MCF 10A (cell line): Measurements from ENCODE around the gene LIX1L. TPM values are rescaled to one million over a fixed set of nuclear protein-coding genes. Genes with fewer than 3 reads are reported as not detected.

Experiments used
- BruUV-seq: library from RNA; stranded (reverse); fragments of 400-500 nt; replicated peaks from 2 replicates; lab custom pipeline; 2021; lab: Mats Ljungman, UMichigan
- CTCF ChIA-PET: fragments of 300-600 bp; sonication (Branson Sonifier 250); formaldehyde crosslinking; extraction: SDS; loops from one replicate; lab custom pipeline; 2021; ENCODE audit warnings: antibody characterized with exemption, inconsistent platforms; lab: Yijun Ruan, JAX
- POLR2A ChIA-PET: fragments of 300-600, 350-650 bp; sonication (Branson Sonifier 250); formaldehyde crosslinking; extraction: SDS; loops from one replicate; lab custom pipeline; 2020; ENCODE audit warnings: antibody characterized with exemption, inconsistent platforms; lab: Yijun Ruan, JAX
- DNase-seq: peaks from one replicate; pipeline ENCODE4 v3.0.0-alpha.2; 2018; ENCODE audit not compliant: unreplicated experiment
- H3K27ac Mint-ChIP-seq: one replicate; pipeline ENCODE4 v1.8.0; 2022; ENCODE audit warnings: mild to moderate bottlenecking, low read depth, mixed read lengths; ENCODE audit not compliant: unreplicated experiment
- H3K27me3 Mint-ChIP-seq: one replicate; pipeline ENCODE4 v1.8.0; 2022; ENCODE audit warnings: mixed read lengths; ENCODE audit not compliant: insufficient read depth, unreplicated experiment
- H3K36me3 Mint-ChIP-seq: one replicate; pipeline ENCODE4 v1.8.0; 2022; ENCODE audit warnings: mild to moderate bottlenecking, moderate library complexity, mixed read lengths; ENCODE audit not compliant: insufficient read depth, unreplicated experiment
- H3K4me1 Mint-ChIP-seq: one replicate; pipeline ENCODE4 v1.8.0; 2022; ENCODE audit warnings: mixed read lengths; ENCODE audit not compliant: insufficient read depth, unreplicated experiment
- H3K4me3 Mint-ChIP-seq: one replicate; pipeline ENCODE4 v1.8.0; 2022; ENCODE audit warnings: mild to moderate bottlenecking, moderate library complexity, mixed read lengths; ENCODE audit not compliant: unreplicated experiment
- H3K9me3 Mint-ChIP-seq: one replicate; pipeline ENCODE4 v1.8.0; 2022; ENCODE audit warnings: mixed read lengths; ENCODE audit not compliant: unreplicated experiment
- CTCF ChIP-seq: fragments of 200-600 bp; IDR thresholded peaks from one replicate; pipeline ENCODE4 v1.8.0; 2022; ENCODE audit warnings: antibody characterized with exemption, mild to moderate bottlenecking; ENCODE audit not compliant: unreplicated experiment
- intact Hi-C: fragments of 100-400 bp; cut with micrococcal nuclease; formaldehyde crosslinking; loops from 2 replicates; pipeline ENCODE4 v1.14.1; 2022
- total RNA-seq: library from RNA; stranded (reverse); gene quantifications from 2 replicates; pipeline ENCODE4 v1.2.3, GENCODE V29; 2022

Gene LIX1L
- total RNA-seq, 1 experiment from 2014 or later, result 42.1 TPM

DNA sequence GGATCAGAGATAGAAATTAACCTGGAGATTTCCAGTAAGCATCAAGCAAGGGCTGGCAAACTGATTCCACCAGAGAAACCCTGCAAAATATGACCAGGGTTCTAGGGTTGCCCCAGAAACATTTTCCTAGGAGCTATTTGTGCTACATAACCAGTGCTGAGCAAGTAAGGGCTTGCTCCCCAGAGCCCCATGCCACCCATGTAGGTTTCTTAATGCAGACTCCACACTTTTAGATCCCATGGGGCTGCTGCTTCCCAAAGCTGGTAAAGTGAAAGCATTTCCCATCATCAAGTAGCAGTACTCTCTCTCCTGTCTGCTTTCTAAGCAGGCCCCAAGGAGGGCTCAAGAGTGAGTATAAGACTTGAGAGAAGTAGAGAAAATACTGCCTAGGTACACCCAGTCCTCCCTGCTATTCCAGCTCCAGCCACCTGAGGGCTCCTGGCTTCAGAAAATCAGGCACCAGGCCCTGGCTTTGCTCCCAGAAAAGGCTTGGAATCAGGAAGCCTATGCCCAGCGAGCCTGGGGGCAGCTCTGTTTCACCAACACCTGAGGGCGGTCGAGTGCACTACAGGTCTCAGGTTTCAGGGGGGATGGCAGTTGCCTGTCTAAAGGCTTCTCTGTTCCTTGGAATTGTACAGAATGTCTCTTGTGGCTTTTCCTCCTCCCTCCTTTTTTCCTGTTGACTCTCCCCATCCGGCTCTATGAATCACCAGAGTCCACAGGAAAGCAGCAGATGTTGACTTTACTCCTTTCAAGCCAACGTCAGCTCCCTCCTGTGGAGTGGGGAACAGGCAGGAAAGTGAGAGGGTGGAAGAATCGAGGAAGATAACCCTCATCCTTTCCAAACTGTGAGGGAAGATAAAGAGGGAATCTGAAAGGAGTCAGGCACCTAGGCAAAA lies 66.0 kb downstream of the LIX1L start:
- Mint-ChIP-seq H3K27ac (peak overlapping the region; percentile 95), H3K36me3 (peaks cover 17% of the 10 kb centered on the region), H3K27me3 (no peaks in the 10 kb centered on the region), H3K4me1 (peaks cover 36% of the 10 kb centered on the region), H3K9me3 (no peaks in the 10 kb centered on the region), H3K4me3 (peak overlapping the region; percentile 57)
- CTCF ChIA-PET, result interaction anchor here (0.6 to 21.0 kb wide), 48 partner anchors 11 to 202 kb away, joined by 3 to 617 read pairs (median 5); partner anchors contain the start of genes ANKRD34A, HJV, ITGA10 and LIX1L
- peak; percentile 100 for DNase-seq
- POLR2A ChIA-PET, result interaction anchor here (0.7 to 4.7 kb wide), 41 partner anchors 9 to 144 kb away, joined by 3 to 284 read pairs (median 8); partner anchors contain the start of genes ANKRD34A, ITGA10, LIX1L and NUDT17
- TF ChIP-seq CTCF, result peak; percentile 98
- BruUV-seq, result TSS peak; percentile 49
- intact Hi-C loops, result loop anchor here (1.0 kb wide), 6 partner anchors 18 to 121 kb away; partner anchors contain the start of genes ITGA10, LIX1L and RBM8A

DNA sequence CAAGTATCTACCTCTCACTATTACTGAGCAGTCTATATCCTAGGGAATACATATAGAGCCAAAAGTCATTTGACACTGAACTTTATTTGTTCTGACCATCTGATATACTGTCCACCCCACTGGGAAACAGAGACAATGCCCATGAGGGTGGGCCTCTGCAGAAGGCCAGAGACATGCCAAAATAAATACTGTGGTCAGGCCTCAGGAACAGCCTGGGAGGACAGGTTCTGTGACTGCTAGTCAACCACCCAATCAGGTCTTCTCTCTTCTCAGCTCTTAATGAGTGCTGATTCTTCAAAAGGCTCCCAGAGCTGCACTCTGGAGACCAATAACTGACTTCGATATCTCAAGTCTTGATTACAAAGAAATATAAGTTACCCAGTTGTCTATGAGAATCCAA lies 66.7 kb downstream of the LIX1L start:
- peaks cover 36% of the 10 kb centered on the region for H3K4me1 Mint-ChIP-seq
- H3K27ac Mint-ChIP-seq, result peak overlapping the region; percentile 95
- intact Hi-C loops, result loop anchor here (1.0 kb wide), 1 partner anchor 67 kb away; the partner anchor contains the start of gene LIX1L
- BruUV-seq, result no TSS peak
- H3K27me3 Mint-ChIP-seq, result no peaks in the 10 kb centered on the region
- peaks cover 11% of the 10 kb centered on the region for H3K36me3 Mint-ChIP-seq
- TF ChIP-seq CTCF, result no peak
- POLR2A ChIA-PET, result interaction anchor here (0.6 to 4.7 kb wide), 33 partner anchors 8 to 144 kb away, joined by 3 to 284 read pairs (median 10); partner anchors contain the start of genes ANKRD34A, ITGA10, LIX1L and NUDT17
- H3K9me3 Mint-ChIP-seq, result no peaks in the 10 kb centered on the region
- peak overlapping the region; percentile 57 for H3K4me3 Mint-ChIP-seq
- peak; percentile 82 for DNase-seq
- CTCF ChIA-PET, result interaction anchor here (0.6 to 21.0 kb wide), 39 partner anchors 10 to 201 kb away, joined by 3 to 617 read pairs (median 7); partner anchors contain the start of genes ANKRD34A, HJV, ITGA10 and LIX1L

- peak; percentile 43 for DNase-seq
- Mint-ChIP-seq H3K4me1 (peaks cover 44% of the 10 kb centered on the region), H3K36me3 (peaks cover 10% of the 10 kb centered on the region), H3K27ac (peak overlapping the region; percentile 95), H3K9me3 (no peaks in the 10 kb centered on the region), H3K27me3 (peaks cover 10% of the 10 kb centered on the region), H3K4me3 (no peak overlapping the region)
- intact Hi-C loops, result no loop called here
- CTCF ChIA-PET, result interaction anchor here (3.8 to 21.0 kb wide), 8 partner anchors 9 to 143 kb away, joined by 24 to 617 read pairs (median 76); partner anchors contain the start of genes ANKRD34A, ITGA10, NUDT17 and PIAS3
- no peak for TF ChIP-seq CTCF
- POLR2A ChIA-PET, result interaction anchor here (1.2 to 4.7 kb wide), 6 partner anchors 9 to 75 kb away, joined by 3 to 284 read pairs (median 79); partner anchors contain the start of genes ANKRD34A, ITGA10, LIX1L and PEX11B
- BruUV-seq, result no TSS peak
These were observed 68.1 kb downstream of the LIX1L start for GRCh38 chr1:145889722-145890121.
